K562 (cell line): Measurements from ENCODE around the gene ZSWIM2. TPM values are rescaled to one million over a fixed set of nuclear protein-coding genes. Genes with fewer than 3 reads are reported as not detected.
A peak's percentile ranks its signal among the peaks of the same experiment; 100 is the strongest.

Experiments used
- ARNT ChIP-seq, 2 experiments: fragments of 450-650 bp; IDR thresholded peaks; 2 replicates each; pipeline ENCODE4 v1.6.1; 2016; ENCODE audit warnings: mild to moderate bottlenecking in 1 of 2
- CEBPG ChIP-seq, 3 experiments: fragments of 200-800 bp in 1 of 3; sonication (Bioruptor generic) in 1 of 3; sonication (generic) in 1 of 3; formaldehyde crosslinking in 1 of 3; IDR thresholded peaks in 2 of 3; conservative IDR thresholded peaks in 1 of 3; 2 replicates each; pipeline versions ENCODE4 v1.6.1 to v1.8.0; 2016 to 2022; ENCODE audit warnings: missing compliant biosample characterization in 2 of 3, missing genetic modification characterization in 2 of 3, mild to moderate bottlenecking in 1 of 3, missing genetic modification reagents in 1 of 3
- ETV6 ChIP-seq, 3 experiments: fragments of 150-350 bp in 1 of 3; sonication (generic) in 1 of 3; formaldehyde crosslinking in 1 of 3; IDR thresholded peaks; 2 replicates each; pipeline versions ENCODE4 v1.6.1 to v1.8.0; 2014 to 2022; ENCODE audit warnings: borderline replicate concordance in 2 of 3, low read depth in 2 of 3, antibody characterized with exemption in 1 of 3, low read length in 1 of 3, mild to moderate bottlenecking in 1 of 3, missing genetic modification reagents in 1 of 3
- FOXA1 ChIP-seq: fragments of 450-650 bp; IDR thresholded peaks from 2 replicates; pipeline ENCODE4 v1.6.1; 2016; ENCODE audit warnings: mild to moderate bottlenecking, borderline replicate concordance
- FOXJ2 ChIP-seq: fragments of 200-800 bp; sonication (Bioruptor generic); IDR thresholded peaks from 2 replicates; pipeline ENCODE4 v1.6.1; 2016; ENCODE audit warnings: missing genetic modification characterization, missing compliant biosample characterization
- GABPA ChIP-seq: fragments of 200-800 bp; sonication (Bioruptor generic); conservative IDR thresholded peaks from 2 replicates; pipeline ENCODE4 v1.6.1; 2016; ENCODE audit warnings: low read depth, missing genetic modification characterization, missing compliant biosample characterization
- HDAC6 ChIP-seq: IDR thresholded peaks from 2 replicates; pipeline ENCODE4 v1.6.1; 2012; ENCODE audit warnings: low read depth, mild to moderate bottlenecking, control low read depth, inconsistent platforms, low read length, moderate library complexity
- KDM1A ChIP-seq, 2 experiments: fragments of 450-650 bp; IDR thresholded peaks; 2 replicates each; pipeline ENCODE4 v1.6.1; 2016; ENCODE audit warnings: mild to moderate bottlenecking in 2 of 2
- MCM5 ChIP-seq: fragments of 450-650 bp; IDR thresholded peaks from 2 replicates; pipeline ENCODE4 v1.6.1; 2016; ENCODE audit warnings: low read depth
- MEIS2 ChIP-seq: fragments of 450-650 bp; IDR thresholded peaks from 2 replicates; pipeline ENCODE4 v1.6.1; 2014; ENCODE audit warnings: mild to moderate bottlenecking; ENCODE audit not compliant: partially characterized antibody
- MTA2 ChIP-seq: fragments of 450-650 bp; IDR thresholded peaks from 2 replicates; pipeline ENCODE4 v1.6.1; 2016; ENCODE audit warnings: low read depth
- NCOA4 ChIP-seq: fragments of 450-650 bp; IDR thresholded peaks from 2 replicates; pipeline ENCODE4 v1.6.1; 2018; ENCODE audit warnings: mild to moderate bottlenecking; ENCODE audit not compliant: partially characterized antibody
- NCOR1 ChIP-seq: fragments of 450-650 bp; IDR thresholded peaks from 2 replicates; pipeline ENCODE4 v1.6.1; 2016; ENCODE audit warnings: mild to moderate bottlenecking, moderate library complexity
- NFXL1 ChIP-seq: fragments of 450-650 bp; formaldehyde crosslinking; IDR thresholded peaks from 2 replicates; pipeline ENCODE4 v1.4.0; 2021; ENCODE audit warnings: mild to moderate bottlenecking
- NR2C1 ChIP-seq, 2 experiments: fragments of 450-650 bp; IDR thresholded peaks; 2 replicates each; pipeline ENCODE4 v1.6.1; 2017; ENCODE audit warnings: mild to moderate bottlenecking in 2 of 2, antibody characterized with exemption in 1 of 2, inconsistent platforms in 1 of 2, missing compliant biosample characterization in 1 of 2, missing genetic modification characterization in 1 of 2
- PHB ChIP-seq: fragments of 250-450 bp; sonication (Bioruptor Pico); IDR thresholded peaks from 2 replicates; pipeline ENCODE4 v1.5.0; 2021
- POLR2AphosphoS5 ChIP-seq: IDR thresholded peaks from 2 replicates; pipeline ENCODE4 v1.6.1; 2011; ENCODE audit warnings: mild to moderate bottlenecking, low read depth, low read length, moderate library complexity; ENCODE audit not compliant: control insufficient read depth, insufficient read depth
- POLR2G ChIP-seq: fragments of 200-400 bp; formaldehyde crosslinking; IDR thresholded peaks from 2 replicates; pipeline ENCODE4 v1.6.1; 2017; ENCODE audit warnings: low read depth, mild to moderate bottlenecking, antibody characterized with exemption, low read length, moderate library complexity
- RBM17 ChIP-seq: fragments of 200-400 bp; formaldehyde crosslinking; IDR thresholded peaks from 2 replicates; pipeline ENCODE4 v1.6.1; 2017; ENCODE audit warnings: low read depth, mild to moderate bottlenecking, low read length, borderline replicate concordance
- SMARCE1 ChIP-seq: fragments of 450-650 bp; IDR thresholded peaks from 2 replicates; pipeline ENCODE4 v1.7.1; 2016; ENCODE audit warnings: mild to moderate bottlenecking
- SOX6 ChIP-seq: fragments of 450-650 bp; IDR thresholded peaks from 2 replicates; pipeline ENCODE4 v1.6.1; 2014; ENCODE audit warnings: mild to moderate bottlenecking
- SPI1 ChIP-seq: IDR thresholded peaks from 2 replicates; pipeline ENCODE4 v1.6.1; 2011; ENCODE audit warnings: low read depth, low read length, control low read depth, borderline replicate concordance
- SUPT5H ChIP-seq: fragments of 450-650 bp; IDR thresholded peaks from 2 replicates; pipeline ENCODE4 v1.6.1; 2016
- THRAP3 ChIP-seq: fragments of 450-650 bp; IDR thresholded peaks from 2 replicates; pipeline ENCODE4 v1.6.1; 2016; ENCODE audit warnings: mild to moderate bottlenecking, inconsistent platforms, borderline replicate concordance
- ZFP30 ChIP-seq: fragments of 250-450 bp; sonication (Bioruptor Pico); IDR thresholded peaks from 2 replicates; pipeline ENCODE4 v1.8.0; 2022; ENCODE audit warnings: moderate library complexity, mild to moderate bottlenecking, inconsistent platforms, borderline replicate concordance
- ZNF507 ChIP-seq: conservative IDR thresholded peaks from 2 replicates; pipeline ENCODE4 v1.6.1; 2017; ENCODE audit warnings: missing genetic modification characterization, missing compliant biosample characterization
- ZNF699 ChIP-seq: fragments of 250-450 bp; sonication (Bioruptor Pico); IDR thresholded peaks from 2 replicates; pipeline ENCODE4 v1.8.0; 2021; ENCODE audit warnings: mild to moderate bottlenecking, moderate library complexity; ENCODE audit not compliant: insufficient replicate concordance
- polyA plus RNA-seq, 8 experiments: library from polyadenylated mRNA; depleted of rRNA in 4 of 8; stranded (reverse) in 5 of 8; unstranded in 3 of 8; fragments of >200 nt; fragmentation: Nextera tagmentation in 2 of 8; fragmentation: Illumina TruSeq in 1 of 8; extraction: Ambion mirVana in 2 of 8; extraction: Trizol in 1 of 8; gene quantifications; 2 replicates each; pipeline versions ENCODE4 v1.2.1 to v1.2.3, GENCODE V29; 2011 to 2014; ENCODE audit warnings: inconsistent platforms in 1 of 8, missing spikeins in 1 of 8
- total RNA-seq, 7 experiments: library from RNA; depleted of rRNA in 6 of 7; stranded (reverse); fragments of >200 nt in 6 of 7; fragmentation: Illumina TruSeq in 2 of 7; extraction: Trizol in 2 of 7; gene quantifications; 2 replicates each; pipeline versions ENCODE4 v1.2.1 to v1.2.3, GENCODE V29; 2011 to 2021; ENCODE audit warnings: low replicate concordance in 1 of 7
- TF ChIP-seq, protein P1 (sequence below): fragments of 250-450 bp; sonication (Bioruptor Pico); IDR thresholded peaks from 2 replicates; pipeline ENCODE4 v1.4.0; 2020; ENCODE audit warnings: mild to moderate bottlenecking, moderate library complexity, borderline replicate concordance

The ZSWIM2 gene
- total and polyA plus RNA-seq, 9 of the 15 experiments (the other 6 are each of a cell fraction or from before 2014, with no cell fraction given): not detected

DNA sequence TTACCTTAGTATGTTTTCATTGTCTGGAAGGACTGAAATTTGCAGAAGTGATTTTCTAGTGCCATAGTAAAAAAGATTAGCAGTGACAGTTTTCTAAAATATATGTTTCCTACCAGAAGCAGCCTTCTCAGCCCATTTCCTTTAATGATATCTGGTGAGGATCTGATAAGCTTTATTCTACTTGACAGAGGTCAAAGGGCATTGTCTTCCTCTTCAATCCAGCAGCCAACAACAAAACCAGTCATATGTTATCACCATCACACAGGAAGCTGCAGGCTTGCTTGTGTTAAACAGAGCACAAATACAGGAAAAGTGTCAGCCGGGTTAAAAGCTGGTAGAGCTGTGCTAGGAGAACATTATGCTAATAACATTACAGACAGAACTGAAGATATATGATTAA is 35.6 kb upstream of the ZSWIM2 start (continued):
- TF ChIP-seq CEBPG (CRISPR knock-in tag; IDR thresholded peaks at IDR 0.05) (no peak), CEBPG (tag; conservative IDR thresholded peaks at IDR 0.05 in 1 of 2, IDR thresholded peaks at IDR 0.05 in 1 of 2) (no peak), FOXJ2 (no peak), MCM5 (no peak), PHB (CRISPR knock-in tag) (no peak), ARNT (IDR thresholded peaks at IDR 0.05) (0 out of 4 replicates have a peak, but pooled peaks of 1 of the 2 experiments have one; percentile 27), MEIS2 (peak; percentile 89), ZNF507 (tag) (no peak), ZFP30 (no peak), FOXA1 (no peak), GABPA (tag) (no peak), NCOA4 (no peak), NR2C1 (IDR thresholded peaks at IDR 0.05) (peak; percentile 88), NR2C1 (tag; IDR thresholded peaks at IDR 0.05) (peak; percentile 91), ETV6 (IDR thresholded peaks at IDR 0.05; ENCODE audit: borderline replicate concordance in 1 of 2, low read depth in 2 of 2, low read length in 1 of 2) (peak in 1 of 2 experiments; percentile 90; a peak in 2 of 4 replicates), ETV6 (CRISPR knock-in tag; IDR thresholded peaks at IDR 0.05; ENCODE audit: borderline replicate concordance) (no peak), RBM17 (no peak), ZNF699 (CRISPR knock-in tag) (no peak), SPI1 (0 out of 2 replicates have a peak, but pooled peaks have one; percentile 34), KDM1A (IDR thresholded peaks at IDR 0.05) (peak; percentile 70 to 76; a peak in 3 of 4 replicates), HDAC6 (no peak), MTA2 (0 out of 2 replicates have a peak, but pooled peaks have one; percentile 8), SOX6 (peak; percentile 88), NCOR1 (peak; percentile 73), POLR2G (no peak), POLR2AphosphoS5 (peak; percentile 48; the same call in 1 of the 2 replicates), NFXL1 (CRISPR knock-in tag) (no peak), SUPT5H (no peak), SMARCE1 (peak; percentile 68; the same call in 1 of the 2 replicates), THRAP3 (no peak)
- TF ChIP-seq, protein P1, sequence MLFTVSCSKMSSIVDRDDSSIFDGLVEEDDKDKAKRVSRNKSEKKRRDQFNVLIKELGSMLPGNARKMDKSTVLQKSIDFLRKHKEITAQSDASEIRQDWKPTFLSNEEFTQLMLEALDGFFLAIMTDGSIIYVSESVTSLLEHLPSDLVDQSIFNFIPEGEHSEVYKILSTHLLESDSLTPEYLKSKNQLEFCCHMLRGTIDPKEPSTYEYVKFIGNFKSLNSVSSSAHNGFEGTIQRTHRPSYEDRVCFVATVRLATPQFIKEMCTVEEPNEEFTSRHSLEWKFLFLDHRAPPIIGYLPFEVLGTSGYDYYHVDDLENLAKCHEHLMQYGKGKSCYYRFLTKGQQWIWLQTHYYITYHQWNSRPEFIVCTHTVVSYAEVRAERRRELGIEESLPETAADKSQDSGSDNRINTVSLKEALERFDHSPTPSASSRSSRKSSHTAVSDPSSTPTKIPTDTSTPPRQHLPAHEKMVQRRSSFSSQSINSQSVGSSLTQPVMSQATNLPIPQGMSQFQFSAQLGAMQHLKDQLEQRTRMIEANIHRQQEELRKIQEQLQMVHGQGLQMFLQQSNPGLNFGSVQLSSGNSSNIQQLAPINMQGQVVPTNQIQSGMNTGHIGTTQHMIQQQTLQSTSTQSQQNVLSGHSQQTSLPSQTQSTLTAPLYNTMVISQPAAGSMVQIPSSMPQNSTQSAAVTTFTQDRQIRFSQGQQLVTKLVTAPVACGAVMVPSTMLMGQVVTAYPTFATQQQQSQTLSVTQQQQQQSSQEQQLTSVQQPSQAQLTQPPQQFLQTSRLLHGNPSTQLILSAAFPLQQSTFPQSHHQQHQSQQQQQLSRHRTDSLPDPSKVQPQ (CRISPR knock-in tag): no peak
